HEK293 (cell line): ENCODE data around the gene VPS54.

ENCODE experiments used
- CTCF ChIA-PET: fragments of 350-600 bp; formaldehyde crosslinking; extraction: SDS; loops from one replicate; lab custom pipeline; 2021; ENCODE audit warnings: antibody characterized with exemption; lab: Yijun Ruan, JAX
- POLR2A ChIA-PET: fragments of 300-600 bp; formaldehyde crosslinking; extraction: SDS; loops from one replicate; lab custom pipeline; 2020; ENCODE audit warnings: antibody characterized with exemption, inconsistent platforms; lab: Yijun Ruan, JAX
- H3K27ac ChIP-seq: fragments of 200-500 bp; sonication (Bioruptor generic); 2 replicates; pipeline ENCODE4 v1.5.1; 2014; ENCODE audit warnings: low read depth, low read length, control low read depth, inconsistent platforms; ENCODE audit errors: extremely low read depth
- H3K36me3 ChIP-seq, 2 experiments: fragments of 200-500 bp in 1 of 2; sonication (Bioruptor generic) in 1 of 2; 1 replicate in 1 of 2; 2 replicates in 1 of 2; pipeline ENCODE4 v1.5.1; 2014 to 2017; ENCODE audit warnings: inconsistent platforms in 2 of 2, low read length in 2 of 2; ENCODE audit not compliant: control insufficient read depth in 2 of 2, insufficient read depth in 1 of 2
- H3K4me1 ChIP-seq: fragments of 200-500 bp; sonication (Bioruptor generic); 2 replicates; pipeline ENCODE4 v1.5.1; 2014; ENCODE audit warnings: mild to moderate bottlenecking, low read length, inconsistent platforms; ENCODE audit not compliant: control insufficient read depth, insufficient read depth
- H3K4me3 ChIP-seq: 2 replicates; pipeline ENCODE4 v1.5.1; 2011; ENCODE audit warnings: low read depth, mild to moderate bottlenecking, control low read depth, low read length, moderate library complexity
- H3K9me3 ChIP-seq: fragments of 200-500 bp; sonication (Bioruptor generic); 2 replicates; pipeline ENCODE4 v1.5.1; 2014; ENCODE audit warnings: low read depth, low read length, inconsistent platforms; ENCODE audit not compliant: control insufficient read depth, insufficient read depth
- KLF1 ChIP-seq: fragments of 450-650 bp; formaldehyde crosslinking; IDR thresholded peaks from 2 replicates; pipeline ENCODE4 v1.5.1; 2016; ENCODE audit warnings: missing biosample characterization, missing genetic modification characterization
- KLF10 ChIP-seq: fragments of 450-650 bp; IDR thresholded peaks from 2 replicates; pipeline ENCODE4 v1.5.1; 2018; ENCODE audit warnings: missing biosample characterization, mild to moderate bottlenecking, missing genetic modification characterization
- KLF16 ChIP-seq: fragments of 450-650 bp; formaldehyde crosslinking; IDR thresholded peaks from 2 replicates; pipeline ENCODE4 v1.5.1; 2017; ENCODE audit warnings: missing biosample characterization, missing genetic modification characterization
- MEIS1 ChIP-seq: sonication (generic); formaldehyde crosslinking; IDR thresholded peaks from 2 replicates; pipeline ENCODE4 v1.8.1; 2022; ENCODE audit warnings: missing genetic modification reagents, mild to moderate bottlenecking, borderline replicate concordance
- SCRT2 ChIP-seq: fragments of 450-650 bp; formaldehyde crosslinking; IDR thresholded peaks from 2 replicates; pipeline ENCODE4 v1.5.1; 2016; ENCODE audit warnings: missing biosample characterization, missing genetic modification characterization
- SP7 ChIP-seq: fragments of 450-650 bp; formaldehyde crosslinking; IDR thresholded peaks from 2 replicates; pipeline ENCODE4 v1.5.1; 2016; ENCODE audit warnings: missing biosample characterization, missing genetic modification characterization
- YY2 ChIP-seq: fragments of 450-650 bp; formaldehyde crosslinking; IDR thresholded peaks from 2 replicates; pipeline ENCODE4 v1.5.1; 2016; ENCODE audit warnings: missing biosample characterization, missing genetic modification characterization
- ZBTB10 ChIP-seq: fragments of 450-650 bp; formaldehyde crosslinking; IDR thresholded peaks from 2 replicates; pipeline ENCODE4 v1.5.1; 2016; ENCODE audit warnings: missing biosample characterization, missing genetic modification characterization
- ZBTB44 ChIP-seq: fragments of 450-650 bp; IDR thresholded peaks from 2 replicates; pipeline ENCODE4 v1.5.1; 2018; ENCODE audit warnings: missing biosample characterization, mild to moderate bottlenecking, missing genetic modification characterization
- ZBTB49 ChIP-seq: fragments of 450-650 bp; formaldehyde crosslinking; IDR thresholded peaks from 2 replicates; pipeline ENCODE4 v1.5.1; 2016; ENCODE audit warnings: missing biosample characterization, missing genetic modification characterization, low read depth
- ZFP41 ChIP-seq: fragments of 450-650 bp; formaldehyde crosslinking; IDR thresholded peaks from 2 replicates; pipeline ENCODE4 v1.5.1; 2016; ENCODE audit warnings: missing biosample characterization, missing genetic modification characterization, borderline replicate concordance
- ZNF155 ChIP-seq: fragments of 450-650 bp; formaldehyde crosslinking; IDR thresholded peaks from 2 replicates; pipeline ENCODE4 v1.5.1; 2016; ENCODE audit warnings: missing biosample characterization, missing genetic modification characterization
- ZNF174 ChIP-seq: fragments of 450-650 bp; formaldehyde crosslinking; IDR thresholded peaks from 2 replicates; pipeline ENCODE4 v1.5.0; 2017; ENCODE audit warnings: missing biosample characterization, mild to moderate bottlenecking, missing genetic modification characterization
- ZNF24 ChIP-seq: fragments of 450-650 bp; formaldehyde crosslinking; IDR thresholded peaks from 2 replicates; pipeline ENCODE4 v1.5.1; 2016; ENCODE audit warnings: missing biosample characterization, missing genetic modification characterization
- ZNF280C ChIP-seq: fragments of 450-650 bp; formaldehyde crosslinking; IDR thresholded peaks from 2 replicates; pipeline ENCODE4 v1.5.1; 2016; ENCODE audit warnings: missing biosample characterization, missing genetic modification characterization
- ZNF473 ChIP-seq: fragments of 450-650 bp; formaldehyde crosslinking; IDR thresholded peaks from 2 replicates; pipeline ENCODE4 v1.5.1; 2017; ENCODE audit warnings: missing biosample characterization, missing genetic modification characterization
- ZNF514 ChIP-seq: fragments of 450-650 bp; formaldehyde crosslinking; IDR thresholded peaks from 2 replicates; pipeline ENCODE4 v1.5.1; 2016; ENCODE audit warnings: missing biosample characterization, missing genetic modification characterization
- ZNF521 ChIP-seq: fragments of 450-650 bp; formaldehyde crosslinking; IDR thresholded peaks from 2 replicates; pipeline ENCODE4 v1.5.1; 2017; ENCODE audit warnings: missing biosample characterization, mild to moderate bottlenecking, missing genetic modification characterization
- ZNF580 ChIP-seq: fragments of 450-650 bp; formaldehyde crosslinking; IDR thresholded peaks from 2 replicates; pipeline ENCODE4 v1.5.1; 2016; ENCODE audit warnings: missing biosample characterization, missing genetic modification characterization
- ZNF664 ChIP-seq: fragments of 450-650 bp; formaldehyde crosslinking; IDR thresholded peaks from 2 replicates; pipeline ENCODE4 v1.5.1; 2016; ENCODE audit warnings: missing biosample characterization, missing genetic modification characterization
- ZNF830 ChIP-seq: fragments of 450-650 bp; IDR thresholded peaks from 2 replicates; pipeline ENCODE4 v1.5.0; 2018; ENCODE audit warnings: missing biosample characterization, missing genetic modification characterization, low read depth, mild to moderate bottlenecking, moderate library complexity

The VPS54 gene

GRCh38 chr2:63851691-63852311, 167.4 kb downstream of the VPS54 start:
- Histone ChIP-seq H3K27ac (no peak overlapping the region), H3K9me3 (no peaks in the 10 kb centered on the region), H3K4me1 (peaks cover 12% of the 10 kb centered on the region), H3K36me3 (peaks cover 0 to 3% of the 10 kb centered on the region in 2 experiments; a peak in 1 of 3 replicates), H3K4me3 (no peak overlapping the region)
- CTCF ChIA-PET: no interaction called here
- POLR2A ChIA-PET: interaction anchor here (1.6 kb wide), 1 partner anchor 11 kb away, joined by 11 read pairs; the partner anchor contains the start of gene UGP2
- TF ChIP-seq KLF10 (tag by site-specific recombination) (no peak), ZNF155 (tag by site-specific recombination) (no peak), ZNF473 (tag by site-specific recombination) (no peak), SP7 (tag by site-specific recombination) (no peak), ZNF514 (tag by site-specific recombination) (no peak), ZNF280C (tag by site-specific recombination) (no peak), YY2 (no peak), SCRT2 (tag by site-specific recombination) (no peak), ZBTB44 (tag by site-specific recombination) (no peak), ZNF174 (no peak), KLF1 (tag by site-specific recombination) (no peak), KLF16 (tag by site-specific recombination) (no peak), ZNF521 (tag by site-specific recombination) (no peak), ZNF580 (no peak), ZNF830 (no peak)

- Histone ChIP-seq H3K36me3 (no peaks in the 10 kb centered on the region), H3K4me1 (peaks cover 12% of the 10 kb centered on the region), H3K9me3 (no peaks in the 10 kb centered on the region), H3K4me3 (no peak overlapping the region), H3K27ac (no peak overlapping the region)
- TF ChIP-seq ZFP41 (tag by site-specific recombination) (no peak), ZNF24 (tag by site-specific recombination) (no peak), ZNF664 (tag by site-specific recombination) (peak; percentile 56; the same call in 1 of the 2 replicates), MEIS1 (CRISPR knock-in tag) (no peak), ZBTB49 (tag by site-specific recombination) (no peak), ZBTB10 (no peak)
- POLR2A ChIA-PET: interaction anchor here (1.2 kb wide), 1 partner anchor 9 kb away, joined by 4 read pairs; the partner anchor contains the start of gene UGP2
- CTCF ChIA-PET: interaction anchor here (1.6 to 1.9 kb wide), 2 partner anchors 10 kb away, joined by 4 to 13 read pairs; no protein-coding TSS in a partner anchor
These were observed 168.6 kb downstream of the VPS54 start for GRCh38 chr2:63850649-63851048.
